Activated CD8-positive, alpha-beta T cell treated with anti-CD3 and anti-CD28 coated beads, Interleukin-2, amount 10 ng/mL, durations not matched to agents 7 days and 5 days (primary cell): Measurements from ENCODE around the gene IFITM10. TPM values are rescaled to one million over a fixed set of nuclear protein-coding genes. Genes with fewer than 3 reads are reported as not detected.
"Not testable (repeated sequence)": the region's sequence is repeated elsewhere in the genome, so short reads cannot be mapped to it uniquely, and the experiment has no call there.

Source experiments
- ATAC-seq: fragments of 150-1000 bp; cut with Tn5 transposase; one replicate; pipeline ENCODE4 v1.10.0; 2021; ENCODE audit warnings: moderate library complexity
- CTCF ChIA-PET: fragments of 350-600 bp; sonication (Branson Sonifier 250); formaldehyde crosslinking; loops from one replicate; lab custom pipeline; 2021; ENCODE audit warnings: antibody characterized with exemption; lab: Charles Lee
- POLR2A ChIA-PET: fragments of 350-600 bp; sonication (Branson Sonifier 250); formaldehyde crosslinking; loops from one replicate; lab custom pipeline; 2021; ENCODE audit warnings: antibody characterized with exemption; lab: Charles Lee
- DNase-seq: peaks from one replicate; pipeline ENCODE4 v3.0.0-alpha.2; 2020
- H3K27ac Mint-ChIP-seq: one replicate; pipeline ENCODE4 v1.8.0; 2021; ENCODE audit warnings: mild to moderate bottlenecking, mixed read lengths
- H3K27me3 Mint-ChIP-seq: one replicate; pipeline ENCODE4 v1.8.0; 2021; ENCODE audit warnings: low read depth, mixed read lengths
- H3K36me3 Mint-ChIP-seq: one replicate; pipeline ENCODE4 v1.8.0; 2021; ENCODE audit warnings: low read depth, mixed read lengths
- H3K4me1 Mint-ChIP-seq: one replicate; pipeline ENCODE4 v1.8.0; 2021; ENCODE audit warnings: low read depth, mixed read lengths
- H3K4me3 Mint-ChIP-seq: one replicate; pipeline ENCODE4 v1.8.0; 2021; ENCODE audit warnings: mild to moderate bottlenecking, mixed read lengths
- H3K9me3 Mint-ChIP-seq: one replicate; pipeline ENCODE4 v1.8.0; 2022; ENCODE audit warnings: mixed read lengths; ENCODE audit not compliant: insufficient read depth
- total RNA-seq, 2 experiments: library from RNA; stranded (reverse); gene quantifications; one replicate each; pipeline ENCODE4 v1.2.3, GENCODE V29; 2021

The IFITM10 gene
- total RNA-seq, 2 experiments from 2014 or later: 0.63 to 1.0 TPM

DNA sequence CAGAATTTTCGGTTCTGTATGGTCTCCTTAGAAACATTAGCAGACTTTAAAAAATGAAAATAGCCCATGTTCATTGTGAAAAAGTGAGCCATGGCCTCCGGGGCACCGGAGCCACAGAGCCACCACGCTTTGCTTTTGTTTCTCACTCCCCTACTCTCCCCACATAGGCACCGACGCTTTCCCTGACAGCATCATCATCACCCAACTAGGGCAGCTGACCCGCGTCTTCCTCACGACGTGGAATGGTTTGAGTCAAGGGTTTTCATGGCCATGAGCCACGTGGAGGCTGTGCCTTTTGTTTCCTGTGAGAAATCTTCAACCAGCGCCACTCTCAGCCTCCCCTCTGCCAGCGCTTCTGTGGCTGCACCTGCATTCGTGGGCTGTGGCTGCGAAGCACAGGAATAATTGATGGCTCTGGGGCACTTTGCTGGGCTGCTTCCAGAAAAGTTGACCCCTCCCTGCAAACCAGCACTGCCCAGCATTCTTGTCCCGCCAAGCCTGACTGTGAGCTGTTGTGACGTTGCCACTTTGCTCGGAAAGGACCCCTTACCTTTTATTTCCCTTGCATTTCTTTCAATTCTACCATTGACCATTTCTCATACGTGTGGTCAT lies 62.0 kb downstream of the IFITM10 start:
- H3K9me3 Mint-ChIP-seq, POLR2A ChIA-PET, H3K4me1 Mint-ChIP-seq, H3K36me3 Mint-ChIP-seq, H3K27ac Mint-ChIP-seq, H3K4me3 Mint-ChIP-seq, ATAC-seq, DNase-seq: not testable (repeated sequence)
- CTCF ChIA-PET: interaction anchor here (1.1 kb wide), 1 partner anchor 36 kb away, joined by 3 read pairs; no protein-coding TSS in a partner anchor
- peaks cover 21% of the 10 kb centered on the region for H3K27me3 Mint-ChIP-seq

DNA sequence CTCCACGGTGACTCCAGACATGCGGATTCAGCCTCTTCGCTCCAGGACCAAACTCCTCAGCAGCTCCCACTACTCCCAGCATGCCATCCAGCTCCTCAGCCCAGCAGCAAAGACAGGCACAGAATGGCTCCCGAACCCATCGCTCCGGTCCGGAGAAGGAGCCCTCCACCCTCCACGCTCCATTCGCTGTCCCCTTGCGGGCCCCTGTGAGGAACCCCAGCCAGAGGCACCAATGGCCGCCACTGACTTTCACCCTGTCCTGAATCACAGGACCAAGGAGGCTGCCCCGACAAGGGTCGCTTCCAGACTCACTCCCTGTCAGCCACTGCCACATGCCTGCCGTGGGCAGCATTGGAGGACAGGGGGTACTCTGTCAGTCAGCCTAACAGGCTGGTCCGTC lies 64.2 kb downstream of the IFITM10 start:
- peaks cover 19% of the 10 kb centered on the region for H3K27me3 Mint-ChIP-seq
- ATAC-seq: not testable (repeated sequence)

DNA sequence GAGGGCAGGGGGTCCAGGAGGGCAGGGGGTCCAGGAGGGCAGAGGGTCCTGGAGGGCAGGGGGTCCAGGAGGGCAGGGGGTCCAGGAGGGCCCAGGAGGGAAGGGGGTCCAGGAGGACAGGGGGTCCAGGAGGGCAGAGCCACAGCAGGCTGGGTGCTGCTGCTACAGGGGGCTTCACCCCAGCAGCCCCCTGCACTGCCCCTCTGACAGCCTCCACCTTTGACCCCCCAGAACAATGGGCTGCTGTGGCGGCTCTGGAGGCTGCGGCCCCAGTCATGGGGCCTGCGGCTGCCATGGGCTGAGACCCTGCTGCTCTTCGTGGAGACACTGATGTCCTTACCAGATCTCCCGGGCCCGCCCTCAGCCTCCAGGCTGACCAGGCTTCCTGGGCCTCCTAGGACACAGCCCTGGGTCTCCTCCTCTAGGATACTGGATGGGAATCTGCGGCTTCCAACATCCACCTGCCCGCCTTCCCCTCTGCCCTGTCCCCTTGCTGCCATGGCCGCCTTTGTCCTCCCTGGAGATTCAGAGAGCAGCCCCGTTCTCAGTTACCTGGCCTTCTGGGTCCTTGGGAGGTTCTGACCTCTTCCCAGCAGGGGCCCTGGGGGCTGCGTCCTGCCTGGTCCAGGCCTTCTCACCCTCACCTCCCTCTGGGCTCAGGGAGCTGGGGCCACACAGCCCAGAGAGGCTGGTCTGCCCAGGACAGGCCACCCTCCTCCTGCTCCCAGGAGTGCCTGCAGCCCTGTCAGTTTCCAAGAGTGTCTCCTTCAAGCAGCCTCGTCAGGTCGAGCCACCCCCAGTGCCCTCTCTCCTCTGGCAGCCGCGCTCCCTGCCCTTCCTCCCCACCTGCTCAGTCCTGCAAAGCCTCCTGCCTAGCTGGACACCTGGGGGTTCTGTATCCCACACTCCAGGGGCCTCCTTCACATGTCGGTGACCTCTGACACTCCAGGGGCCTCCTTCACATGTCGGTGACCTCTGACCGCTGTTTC lies 65.2 kb downstream of the IFITM10 start:
- DNase-seq, H3K36me3 Mint-ChIP-seq, H3K4me3 Mint-ChIP-seq, ATAC-seq, CTCF ChIA-PET, H3K27ac Mint-ChIP-seq, POLR2A ChIA-PET, H3K9me3 Mint-ChIP-seq, H3K4me1 Mint-ChIP-seq: not testable (repeated sequence)
- peaks cover 11% of the 10 kb centered on the region for H3K27me3 Mint-ChIP-seq

More for the DNA sequence above, 64.2 kb downstream of the IFITM10 start:
- DNase-seq, H3K4me3 Mint-ChIP-seq, H3K36me3 Mint-ChIP-seq, H3K27ac Mint-ChIP-seq, CTCF ChIA-PET, H3K9me3 Mint-ChIP-seq, POLR2A ChIA-PET, H3K4me1 Mint-ChIP-seq: not testable (repeated sequence)

DNA sequence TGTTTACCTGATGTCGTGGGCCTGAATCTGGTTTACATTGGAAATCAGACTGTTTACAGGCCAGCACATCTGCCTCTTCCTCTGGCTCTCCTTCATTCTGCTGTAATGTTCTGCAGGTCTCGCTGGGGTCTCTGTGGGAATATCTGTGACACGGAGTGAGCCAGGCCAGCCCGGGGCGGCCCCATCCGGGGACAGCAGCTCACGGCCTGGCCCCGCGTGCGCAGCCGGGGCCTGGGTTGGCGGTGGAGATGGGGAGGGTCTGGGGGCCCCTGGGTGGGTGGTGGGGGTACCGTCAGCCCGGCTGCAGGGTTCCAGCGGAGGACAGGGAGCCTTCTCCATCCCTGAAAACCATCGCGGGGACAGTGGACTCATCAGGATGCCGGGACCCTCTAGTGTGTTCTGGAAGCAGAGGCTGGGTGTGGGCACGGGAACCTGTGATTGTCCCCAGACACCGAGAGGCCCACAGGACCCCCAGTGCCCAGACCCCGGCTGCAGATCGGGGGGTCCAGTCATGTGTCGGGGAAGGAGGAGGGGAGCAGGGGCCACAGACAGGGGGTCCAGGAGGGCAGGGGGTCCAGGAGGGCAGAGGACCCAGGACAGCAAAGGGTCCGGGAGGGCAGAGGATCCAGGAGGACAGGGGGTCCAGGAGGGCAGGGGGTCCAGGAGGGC lies 66.4 kb downstream of the IFITM10 start:
- H3K9me3 Mint-ChIP-seq, H3K27ac Mint-ChIP-seq, H3K4me1 Mint-ChIP-seq, POLR2A ChIA-PET, ATAC-seq, H3K4me3 Mint-ChIP-seq, H3K27me3 Mint-ChIP-seq, H3K36me3 Mint-ChIP-seq, DNase-seq: not testable (repeated sequence)
- CTCF ChIA-PET: interaction anchor here (3.1 kb wide), 1 partner anchor 10 kb away, joined by 16 read pairs; no protein-coding TSS in a partner anchor

- ATAC-seq, H3K9me3 Mint-ChIP-seq, H3K36me3 Mint-ChIP-seq, H3K4me1 Mint-ChIP-seq, H3K27me3 Mint-ChIP-seq, H3K27ac Mint-ChIP-seq, POLR2A ChIA-PET, DNase-seq, H3K4me3 Mint-ChIP-seq: not testable (repeated sequence)
- CTCF ChIA-PET: interaction anchor here (1.8 to 3.1 kb wide), 2 partner anchors 11 to 30 kb away, joined by 9 to 16 read pairs; no protein-coding TSS in a partner anchor
These were observed 67.2 kb downstream of the IFITM10 start for GRCh38 chr11:1683216-1683615.

Other genes starting within 250 kb of the IFITM10 start
- gene DUSP8, start 178.3 kb downstream of the IFITM10 start, total RNA-seq: under 1 TPM; 0.13 TPM
- gene KRTAP5-1, start 165.3 kb downstream of the IFITM10 start, total RNA-seq: not detected
- gene KRTAP5-2, start 152.3 kb downstream of the IFITM10 start, total RNA-seq: not detected
- not detected for gene KRTAP5-3, start 142.1 kb downstream of the IFITM10 start, total RNA-seq
- not detected for gene KRTAP5-4, start 128.5 kb downstream of the IFITM10 start, total RNA-seq
- gene KRTAP5-5, start 120.8 kb downstream of the IFITM10 start, total RNA-seq: not detected
- gene KRTAP5-6, start 53.4 kb downstream of the IFITM10 start, total RNA-seq: not detected
- 100 to 1,000 TPM; 153 to 172 TPM for gene CTSD, start 13.3 kb upstream of the IFITM10 start, total RNA-seq
- not detected for gene SYT8, start 84.4 kb upstream of the IFITM10 start, total RNA-seq
- under 1 TPM in 1 of 2 experiments, not detected in 1; 0.50 TPM for gene TNNI2, start 88.4 kb upstream of the IFITM10 start, total RNA-seq
- 100 to 1,000 TPM; 463 to 477 TPM for gene LSP1, start 102.5 kb upstream of the IFITM10 start, total RNA-seq
- gene PRR33, start 141.3 kb upstream of the IFITM10 start, total RNA-seq: under 1 TPM in 1 of 2 experiments, not detected in 1; 0.08 TPM
- 1 to 10 TPM; 2.6 to 2.8 TPM for gene TNNT3, start 169.1 kb upstream of the IFITM10 start, total RNA-seq
- 100 to 1,000 TPM; 109 to 110 TPM for gene MRPL23, start 196.7 kb upstream of the IFITM10 start, total RNA-seq
- not detected for gene H19, start 247.2 kb upstream of the IFITM10 start, total RNA-seq